ENCODE results near the gene SMG6. TPM values are rescaled to one million over a fixed set of nuclear protein-coding genes. Genes with fewer than 3 reads are reported as not detected.

Gene SMG6
- polyA plus RNA-seq, 1 experiment, result 27.3 TPM

- no peak for DNase-seq (ENCODE audit: low read depth, low spot score)
- H3K9me3 ChIP-seq (ENCODE audit: control insufficient read depth, insufficient read depth, low read length), result peaks cover 6% of the 10 kb centered on the region; the same call in 1 of the 2 replicates
- ChIA-PET POLR2A (no interaction called here), CTCF (no interaction called here)
- H3K27ac ChIP-seq (ENCODE audit: low read depth, low read length), result peak overlapping the region; percentile 57
- H3K27me3 ChIP-seq (ENCODE audit: control insufficient read depth, insufficient read depth, low read length), result no peaks in the 10 kb centered on the region
- H3K4me3 ChIP-seq (ENCODE audit: low read depth, low read length), result no peak overlapping the region
- no peak for TF ChIP-seq CTCF (IDR thresholded peaks at IDR 0.05; ENCODE audit: low read depth, low read length)
Observed at GRCh38 chr17:2061441-2061958, 242.1 kb downstream of the SMG6 start.

GRCh38 chr17:2060681-2061440 is 242.7 kb downstream of the SMG6 start:
- Histone ChIP-seq H3K27me3 (ENCODE audit: control insufficient read depth, insufficient read depth, low read length) (no peaks in the 10 kb centered on the region), H3K27ac (ENCODE audit: low read depth, low read length) (peak overlapping the region; percentile 57), H3K4me3 (ENCODE audit: low read depth, low read length) (peak overlapping the region; percentile 7), H3K9me3 (ENCODE audit: control insufficient read depth, insufficient read depth, low read length) (peaks cover 6% of the 10 kb centered on the region; the same call in 1 of the 2 replicates)
- ChIA-PET POLR2A (no interaction called here), CTCF (interaction anchor here (3.8 kb wide), 1 partner anchor 184 kb away, joined by 34 read pairs; no protein-coding TSS in a partner anchor)
- DNase-seq (ENCODE audit: low read depth, low spot score), result no peak
- no peak for TF ChIP-seq CTCF (IDR thresholded peaks at IDR 0.05; ENCODE audit: low read depth, low read length)

DNA sequence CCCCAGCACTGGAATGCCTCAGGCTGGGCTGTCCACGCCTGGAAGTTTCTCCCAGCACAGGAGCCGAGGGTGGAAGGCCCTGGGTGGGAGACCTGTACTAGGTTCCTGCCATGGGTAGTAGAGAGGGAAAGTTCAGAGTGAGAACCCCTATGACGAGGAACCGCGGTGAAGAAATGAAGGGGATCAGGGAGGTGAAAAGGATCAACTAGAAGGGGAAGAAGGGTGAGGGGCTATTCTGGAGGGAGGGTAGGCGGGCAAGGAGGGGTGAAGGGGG is 243.3 kb downstream of the SMG6 start:
- H3K9me3 ChIP-seq (ENCODE audit: control insufficient read depth, insufficient read depth, low read length), result peaks cover 6% of the 10 kb centered on the region; the same call in 1 of the 2 replicates
- no peaks in the 10 kb centered on the region for H3K27me3 ChIP-seq (ENCODE audit: control insufficient read depth, insufficient read depth, low read length)
- H3K27ac ChIP-seq (ENCODE audit: low read depth, low read length), result peak overlapping the region; percentile 57
- no peak for DNase-seq (ENCODE audit: low read depth, low spot score)
- ChIA-PET CTCF (interaction anchor here (0.8 to 3.8 kb wide), 2 partner anchors 185 to 222 kb away, joined by 4 to 34 read pairs; no protein-coding TSS in a partner anchor), POLR2A (interaction anchor here (0.6 kb wide), 1 partner anchor 56 kb away, joined by 4 read pairs; no protein-coding TSS in a partner anchor)
- peak overlapping the region; percentile 7; the same call in 1 of the 2 replicates for H3K4me3 ChIP-seq (ENCODE audit: low read depth, low read length)
- no peak for TF ChIP-seq CTCF (IDR thresholded peaks at IDR 0.05; ENCODE audit: low read depth, low read length)

DNA sequence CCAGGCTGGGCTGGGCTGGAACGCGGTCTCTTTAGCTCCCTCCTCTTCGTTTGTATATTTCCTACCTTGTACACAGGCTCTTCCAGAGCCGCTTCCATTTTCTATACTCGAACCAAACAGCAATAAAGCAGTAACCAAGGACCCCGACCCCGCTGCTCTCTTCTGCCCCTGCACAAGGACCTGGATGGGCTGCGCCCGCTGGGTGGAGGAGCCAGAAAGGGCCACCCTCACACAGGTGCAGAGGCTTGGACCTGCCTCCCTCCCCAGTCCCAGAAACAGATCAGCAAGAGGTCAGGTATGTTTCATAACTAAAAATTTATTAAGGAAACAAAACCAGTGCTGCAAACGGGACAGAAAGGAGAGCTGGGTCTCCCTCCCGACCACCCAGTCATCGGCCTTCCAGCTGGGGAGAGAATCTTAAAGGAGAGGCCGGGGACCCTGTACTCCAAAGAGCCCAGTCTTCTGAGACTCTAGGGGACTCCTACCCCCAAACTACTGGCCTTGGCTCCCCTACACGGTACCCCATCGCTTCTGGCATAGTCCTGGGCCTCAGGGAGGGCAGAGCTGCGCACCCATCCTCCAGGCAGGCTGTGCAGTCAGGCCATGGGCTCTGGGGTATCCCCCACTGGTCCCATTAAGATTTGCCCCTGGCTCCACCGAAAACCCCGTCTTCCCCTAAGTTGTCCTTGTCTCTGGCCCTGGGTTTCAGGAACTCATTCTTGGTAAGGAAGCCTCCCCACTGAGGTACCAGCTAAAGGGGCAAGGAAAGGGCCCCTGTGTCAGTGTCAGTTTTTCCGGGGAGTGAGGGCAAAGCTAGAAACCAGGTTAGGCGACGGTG is 243.8 kb downstream of the SMG6 start:
- CTCF ChIA-PET, result interaction anchor here (0.6 to 3.8 kb wide), 4 partner anchors 186 to 243 kb away, joined by 3 to 34 read pairs (median 4); no protein-coding TSS in a partner anchor
- H3K27ac ChIP-seq (ENCODE audit: low read depth, low read length), result peak overlapping the region; percentile 57
- peaks cover 6% of the 10 kb centered on the region; the same call in 1 of the 2 replicates for H3K9me3 ChIP-seq (ENCODE audit: control insufficient read depth, insufficient read depth, low read length)
- no peak for TF ChIP-seq CTCF (IDR thresholded peaks at IDR 0.05; ENCODE audit: low read depth, low read length)
- POLR2A ChIA-PET, result interaction anchor here (0.6 to 2.1 kb wide), 3 partner anchors 57 to 170 kb away, joined by 3 to 9 read pairs (median 4); no protein-coding TSS in a partner anchor
- H3K4me3 ChIP-seq (ENCODE audit: low read depth, low read length), result peak overlapping the region; percentile 72
- DNase-seq (ENCODE audit: low read depth, low spot score), result no peak
- no peaks in the 10 kb centered on the region for H3K27me3 ChIP-seq (ENCODE audit: control insufficient read depth, insufficient read depth, low read length)
